T-helper 1 cell treated with Interleukin-12 subunit alpha and Interleukin-12 subunit beta and Interleukin-4 antibody, amounts not matched to agents 30 μg/mL and 1 μg/mL, for 36 hours (primary cell): ENCODE data around the gene TIAM2.

Source experiments
- H3K27ac Mint-ChIP-seq: one replicate; pipeline ENCODE4 v1.8.0; 2021; ENCODE audit warnings: mild to moderate bottlenecking, mixed read lengths
- H3K27me3 Mint-ChIP-seq: one replicate; pipeline ENCODE4 v1.8.0; 2021; ENCODE audit warnings: low read depth, mixed read lengths
- H3K36me3 Mint-ChIP-seq: one replicate; pipeline ENCODE4 v1.8.0; 2021; ENCODE audit warnings: low read depth, mixed read lengths
- H3K4me1 Mint-ChIP-seq: one replicate; pipeline ENCODE4 v1.8.0; 2021; ENCODE audit warnings: low read depth, mixed read lengths
- H3K4me3 Mint-ChIP-seq: one replicate; pipeline ENCODE4 v1.8.0; 2021; ENCODE audit warnings: mild to moderate bottlenecking, moderate library complexity, mixed read lengths
- H3K9me3 Mint-ChIP-seq: one replicate; pipeline ENCODE4 v1.8.0; 2021; ENCODE audit warnings: mixed read lengths

TIAM2 gene

GRCh38 chr6:155123520-155123919 lies 128.4 kb downstream of the TIAM2 start:
- Mint-ChIP-seq H3K27ac (no peak overlapping the region), H3K36me3 (peaks cover 3% of the 10 kb centered on the region), H3K4me3 (no peak overlapping the region), H3K27me3 (no peaks in the 10 kb centered on the region), H3K4me1 (peaks cover 16% of the 10 kb centered on the region), H3K9me3 (no peaks in the 10 kb centered on the region)

DNA sequence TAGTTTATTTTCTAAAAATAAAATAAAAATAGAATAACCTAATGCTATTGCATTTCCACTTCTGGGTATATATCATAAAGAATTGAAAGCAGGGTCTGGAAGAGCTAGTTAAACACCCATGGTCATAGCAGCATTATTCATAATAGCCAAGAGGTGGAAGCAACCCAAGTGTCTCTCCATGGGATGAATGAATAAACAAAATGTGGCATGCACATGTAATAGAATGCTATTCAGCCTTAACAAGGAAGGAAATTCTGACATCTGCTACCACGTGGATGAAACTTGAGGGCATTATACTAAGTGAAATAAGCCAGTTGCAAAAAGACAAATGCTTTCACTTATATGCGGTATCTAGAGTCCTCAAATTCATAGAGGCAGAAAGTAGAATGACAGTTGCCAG lies 130.8 kb downstream of the TIAM2 start:
- H3K36me3 Mint-ChIP-seq: peaks cover 5% of the 10 kb centered on the region
- no peak overlapping the region for H3K4me3 Mint-ChIP-seq
- H3K27me3 Mint-ChIP-seq: no peaks in the 10 kb centered on the region
- no peaks in the 10 kb centered on the region for H3K9me3 Mint-ChIP-seq
- H3K27ac Mint-ChIP-seq: no peak overlapping the region
- peaks cover 25% of the 10 kb centered on the region for H3K4me1 Mint-ChIP-seq

GRCh38 chr6:155126727-155127439 lies 131.8 kb downstream of the TIAM2 start:
- no peak overlapping the region for H3K27ac Mint-ChIP-seq
- peaks cover 5% of the 10 kb centered on the region for H3K36me3 Mint-ChIP-seq
- H3K9me3 Mint-ChIP-seq: no peaks in the 10 kb centered on the region
- H3K4me3 Mint-ChIP-seq: no peak overlapping the region
- H3K4me1 Mint-ChIP-seq: peaks cover 19% of the 10 kb centered on the region
- no peaks in the 10 kb centered on the region for H3K27me3 Mint-ChIP-seq

DNA sequence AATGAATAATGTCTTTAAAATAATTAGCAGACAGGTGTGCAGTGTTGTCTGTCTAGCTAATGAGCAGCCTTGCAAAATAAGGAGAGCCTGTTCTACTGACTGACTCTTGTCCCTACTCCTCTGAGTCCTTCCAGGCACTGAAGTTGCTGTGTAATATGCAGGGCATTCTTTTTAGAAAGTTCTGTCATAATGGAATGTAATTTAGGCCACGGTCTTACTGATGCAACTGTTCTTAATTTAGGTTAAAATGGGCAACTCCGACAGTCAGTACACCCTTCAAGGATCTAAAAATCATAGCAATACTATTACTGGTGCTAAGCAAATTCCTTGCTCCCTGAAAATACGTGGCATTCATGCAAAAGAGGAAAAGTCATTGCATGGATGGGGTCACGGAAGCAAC lies 133.9 kb downstream of the TIAM2 start:
- Mint-ChIP-seq H3K4me1 (peaks cover 17% of the 10 kb centered on the region), H3K4me3 (no peak overlapping the region), H3K9me3 (no peaks in the 10 kb centered on the region), H3K27ac (no peak overlapping the region), H3K36me3 (peaks cover 10% of the 10 kb centered on the region), H3K27me3 (no peaks in the 10 kb centered on the region)

DNA sequence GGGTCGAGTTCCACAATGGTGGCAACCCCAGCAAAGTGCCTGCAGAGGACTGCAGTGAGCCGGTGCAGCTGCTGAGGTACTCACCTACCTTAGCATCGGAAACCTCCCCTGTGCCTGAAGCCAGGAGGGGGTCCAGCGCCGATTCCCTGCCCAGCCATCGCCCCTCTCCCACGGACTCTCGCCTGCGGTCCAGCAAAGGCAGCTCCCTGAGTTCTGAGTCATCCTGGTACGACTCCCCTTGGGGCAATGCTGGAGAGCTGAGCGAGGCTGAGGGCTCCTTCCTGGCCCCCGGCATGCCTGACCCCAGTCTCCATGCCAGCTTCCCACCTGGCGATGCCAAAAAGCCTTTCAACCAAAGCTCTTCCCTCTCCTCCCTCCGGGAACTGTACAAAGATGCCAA lies 134.6 kb downstream of the TIAM2 start:
- Mint-ChIP-seq H3K4me1 (peaks cover 17% of the 10 kb centered on the region), H3K36me3 (peaks cover 10% of the 10 kb centered on the region), H3K4me3 (no peak overlapping the region), H3K27ac (no peak overlapping the region), H3K27me3 (no peaks in the 10 kb centered on the region), H3K9me3 (no peaks in the 10 kb centered on the region)

GRCh38 chr6:155130161-155130853 lies 135.2 kb downstream of the TIAM2 start:
- Mint-ChIP-seq H3K9me3 (no peaks in the 10 kb centered on the region), H3K4me1 (peaks cover 17% of the 10 kb centered on the region), H3K27ac (no peak overlapping the region), H3K27me3 (no peaks in the 10 kb centered on the region), H3K4me3 (no peak overlapping the region), H3K36me3 (peaks cover 8% of the 10 kb centered on the region)

DNA sequence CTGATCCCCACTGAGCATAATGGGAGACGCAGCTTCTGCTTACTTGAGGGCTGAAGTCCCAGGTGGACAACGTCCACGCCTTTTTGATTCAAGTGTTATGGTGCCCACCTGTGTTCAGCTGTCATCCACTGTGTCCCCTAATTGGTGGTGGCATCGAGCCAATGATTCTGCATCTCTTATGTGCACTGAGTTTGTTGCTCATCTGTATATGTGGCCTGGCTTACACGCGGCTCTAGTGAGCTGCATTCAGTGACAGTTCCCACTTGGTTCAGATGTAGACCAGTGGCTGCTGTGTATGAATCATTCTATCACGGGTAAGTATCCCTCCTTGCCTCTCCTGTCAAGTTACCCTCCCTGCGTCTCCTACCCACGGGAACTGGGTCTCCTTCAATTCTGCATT lies 137.5 kb downstream of the TIAM2 start:
- H3K4me3 Mint-ChIP-seq: no peak overlapping the region
- H3K27me3 Mint-ChIP-seq: no peaks in the 10 kb centered on the region
- peaks cover 9% of the 10 kb centered on the region for H3K4me1 Mint-ChIP-seq
- H3K36me3 Mint-ChIP-seq: peaks cover 14% of the 10 kb centered on the region
- H3K27ac Mint-ChIP-seq: no peak overlapping the region
- H3K9me3 Mint-ChIP-seq: no peaks in the 10 kb centered on the region

GRCh38 chr6:155141002-155141401 lies 145.9 kb downstream of the TIAM2 start:
- Mint-ChIP-seq H3K27ac (no peak overlapping the region), H3K4me1 (peaks cover 25% of the 10 kb centered on the region)

DNA sequence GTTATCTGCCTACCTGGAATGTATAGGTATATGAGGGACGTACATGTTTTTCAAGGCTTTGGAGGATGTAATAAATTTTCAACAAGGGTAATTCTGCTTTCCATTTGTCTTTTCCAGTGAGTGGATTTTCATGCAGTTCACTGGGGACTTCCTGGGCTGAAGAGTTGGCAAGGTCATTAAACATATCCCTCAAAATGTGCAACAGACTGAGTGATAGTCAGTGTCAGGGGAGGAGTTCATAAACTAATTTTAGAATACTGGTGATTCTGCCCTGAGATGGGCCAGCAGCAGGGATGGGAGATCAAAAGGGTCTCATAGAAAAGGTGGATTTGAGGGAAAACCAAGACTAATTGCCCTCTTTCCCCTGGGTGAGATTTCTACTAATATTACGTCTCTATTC lies 146.4 kb downstream of the TIAM2 start:
- Mint-ChIP-seq H3K27ac (no peak overlapping the region), H3K36me3 (peaks cover 13% of the 10 kb centered on the region), H3K4me1 (peaks cover 25% of the 10 kb centered on the region), H3K27me3 (no peaks in the 10 kb centered on the region), H3K9me3 (peaks cover 6% of the 10 kb centered on the region), H3K4me3 (no peak overlapping the region)

More at GRCh38 chr6:155141002-155141401, 145.9 kb downstream of the TIAM2 start:
- Mint-ChIP-seq H3K4me3 (no peak overlapping the region), H3K9me3 (peaks cover 6% of the 10 kb centered on the region), H3K36me3 (peaks cover 13% of the 10 kb centered on the region), H3K27me3 (no peaks in the 10 kb centered on the region)

DNA sequence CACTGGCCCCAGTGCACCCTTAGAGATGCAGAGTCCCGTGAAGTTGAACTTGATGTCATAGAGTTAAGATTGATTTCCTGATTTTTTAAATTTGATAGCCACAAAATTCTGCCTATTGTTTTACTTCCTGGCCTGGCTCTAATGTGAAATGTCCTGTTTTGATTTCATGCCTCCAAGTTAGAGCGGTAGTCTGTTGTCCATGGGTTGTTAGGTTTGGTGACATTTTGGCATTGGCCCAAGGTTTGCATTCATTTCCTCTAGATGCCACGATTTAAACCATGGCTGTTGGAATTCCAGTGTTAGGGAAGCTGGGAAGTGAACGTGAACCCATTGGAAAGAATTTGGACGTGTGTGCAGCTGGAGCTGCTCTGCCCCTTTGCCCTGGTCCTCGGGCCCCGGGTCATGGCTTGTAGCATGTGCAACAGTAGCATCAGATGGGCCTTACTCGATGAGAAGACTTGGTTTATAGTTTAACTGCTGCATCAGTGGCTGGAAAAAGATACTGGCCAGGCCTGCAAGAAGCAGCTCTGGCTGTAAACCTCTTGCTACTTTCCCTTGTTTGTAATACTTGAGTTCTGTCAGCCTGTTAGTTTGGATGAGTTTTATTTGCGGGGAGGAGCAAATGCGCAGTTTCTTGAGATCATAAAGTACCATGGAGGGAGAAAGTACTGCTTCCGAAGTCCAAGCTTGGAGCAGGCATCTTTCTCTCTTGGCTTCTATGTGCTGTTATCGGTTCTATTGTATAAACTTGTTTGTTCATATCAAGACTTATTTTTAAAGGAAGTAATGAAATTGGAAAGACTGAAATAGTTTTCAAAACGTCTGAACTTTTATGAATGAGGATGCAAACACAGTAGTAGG lies 147.3 kb downstream of the TIAM2 start:
- H3K36me3 Mint-ChIP-seq: peaks cover 7% of the 10 kb centered on the region
- H3K4me1 Mint-ChIP-seq: peaks cover 25% of the 10 kb centered on the region
- peak overlapping the region; percentile 91 for H3K27ac Mint-ChIP-seq
- peak overlapping the region; percentile 76 for H3K4me3 Mint-ChIP-seq
- peaks cover 6% of the 10 kb centered on the region for H3K9me3 Mint-ChIP-seq
- H3K27me3 Mint-ChIP-seq: no peaks in the 10 kb centered on the region

DNA sequence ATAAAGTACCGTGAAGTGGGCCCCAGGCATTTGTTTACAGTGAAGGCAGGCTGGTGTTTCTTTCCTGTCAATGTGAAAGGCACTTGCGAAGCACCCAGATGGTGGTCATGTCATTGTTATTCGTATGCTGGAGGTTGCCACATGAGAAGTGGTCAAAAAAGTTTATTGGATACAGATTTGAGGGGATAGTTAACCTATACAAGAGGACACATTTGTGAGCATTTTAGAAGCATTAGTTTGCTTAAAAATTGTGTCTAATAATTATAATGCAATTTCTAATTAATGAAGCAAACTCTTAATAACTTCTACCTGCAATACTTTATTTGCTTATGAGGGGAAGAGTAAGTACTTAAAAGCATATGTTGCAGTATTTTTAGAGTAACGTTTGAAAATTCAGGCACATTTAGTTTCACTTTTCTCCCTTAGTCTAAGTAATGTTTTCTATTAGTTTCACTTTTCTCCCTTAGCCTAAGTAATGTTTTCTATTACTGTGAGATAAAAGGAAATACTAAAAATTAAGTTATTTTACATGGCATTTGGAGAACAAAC lies 148.0 kb downstream of the TIAM2 start:
- peaks cover 9% of the 10 kb centered on the region for H3K36me3 Mint-ChIP-seq
- H3K27me3 Mint-ChIP-seq: no peaks in the 10 kb centered on the region
- H3K9me3 Mint-ChIP-seq: peaks cover 6% of the 10 kb centered on the region
- peaks cover 29% of the 10 kb centered on the region for H3K4me1 Mint-ChIP-seq
- H3K27ac Mint-ChIP-seq: peak overlapping the region; percentile 91
- peak overlapping the region; percentile 76 for H3K4me3 Mint-ChIP-seq

GRCh38 chr6:155143578-155144106 lies 148.5 kb downstream of the TIAM2 start:
- Mint-ChIP-seq H3K9me3 (peaks cover 6% of the 10 kb centered on the region), H3K36me3 (peaks cover 9% of the 10 kb centered on the region), H3K27me3 (no peaks in the 10 kb centered on the region), H3K4me1 (peaks cover 31% of the 10 kb centered on the region), H3K27ac (peak overlapping the region; percentile 91), H3K4me3 (peak overlapping the region; percentile 59)

DNA sequence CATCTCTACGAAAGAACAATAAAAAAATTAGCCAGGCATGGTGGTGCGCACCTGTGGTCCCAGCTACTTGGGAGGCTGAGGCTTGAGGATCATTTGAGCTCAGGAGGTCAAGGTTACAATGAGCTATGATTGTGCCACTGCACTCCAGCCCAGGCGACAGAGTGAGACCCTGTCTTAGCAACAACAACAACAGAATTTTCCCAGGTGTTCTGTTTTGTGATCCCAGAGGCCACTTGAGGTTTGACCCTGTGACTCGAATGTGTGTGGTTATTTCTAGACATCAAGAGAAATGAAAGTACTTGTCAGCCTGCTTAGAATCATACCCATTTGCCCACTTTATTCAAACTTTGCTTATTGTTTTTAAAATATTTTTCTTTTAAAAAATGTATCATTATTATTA lies 151.1 kb downstream of the TIAM2 start:
- Mint-ChIP-seq H3K9me3 (peaks cover 6% of the 10 kb centered on the region), H3K4me1 (peaks cover 37% of the 10 kb centered on the region), H3K36me3 (peaks cover 12% of the 10 kb centered on the region), H3K27me3 (no peaks in the 10 kb centered on the region), H3K27ac (no peak overlapping the region), H3K4me3 (no peak overlapping the region)

- peaks cover 6% of the 10 kb centered on the region for H3K9me3 Mint-ChIP-seq
- peaks cover 32% of the 10 kb centered on the region for H3K4me1 Mint-ChIP-seq
- no peaks in the 10 kb centered on the region for H3K27me3 Mint-ChIP-seq
- no peak overlapping the region for H3K27ac Mint-ChIP-seq
- H3K36me3 Mint-ChIP-seq: peaks cover 12% of the 10 kb centered on the region
- H3K4me3 Mint-ChIP-seq: no peak overlapping the region
These were observed 153.0 kb downstream of the TIAM2 start for GRCh38 chr6:155147958-155148663.
